GM19372 (cell line): Measurements from ENCODE around the gene COPB1.
"Not testable (repeated sequence)": the region's sequence is repeated elsewhere in the genome, so short reads cannot be mapped to it uniquely, and the experiment has no call there.

Experiments
- ATAC-seq: cut with Tn5 transposase; IDR thresholded peaks from one replicate; pipeline ENCODE4 v1.9.1; 2021; ENCODE audit warnings: mild to moderate bottlenecking, low read depth, moderate library complexity; ENCODE audit not compliant: unreplicated experiment

COPB1 gene, protein sequence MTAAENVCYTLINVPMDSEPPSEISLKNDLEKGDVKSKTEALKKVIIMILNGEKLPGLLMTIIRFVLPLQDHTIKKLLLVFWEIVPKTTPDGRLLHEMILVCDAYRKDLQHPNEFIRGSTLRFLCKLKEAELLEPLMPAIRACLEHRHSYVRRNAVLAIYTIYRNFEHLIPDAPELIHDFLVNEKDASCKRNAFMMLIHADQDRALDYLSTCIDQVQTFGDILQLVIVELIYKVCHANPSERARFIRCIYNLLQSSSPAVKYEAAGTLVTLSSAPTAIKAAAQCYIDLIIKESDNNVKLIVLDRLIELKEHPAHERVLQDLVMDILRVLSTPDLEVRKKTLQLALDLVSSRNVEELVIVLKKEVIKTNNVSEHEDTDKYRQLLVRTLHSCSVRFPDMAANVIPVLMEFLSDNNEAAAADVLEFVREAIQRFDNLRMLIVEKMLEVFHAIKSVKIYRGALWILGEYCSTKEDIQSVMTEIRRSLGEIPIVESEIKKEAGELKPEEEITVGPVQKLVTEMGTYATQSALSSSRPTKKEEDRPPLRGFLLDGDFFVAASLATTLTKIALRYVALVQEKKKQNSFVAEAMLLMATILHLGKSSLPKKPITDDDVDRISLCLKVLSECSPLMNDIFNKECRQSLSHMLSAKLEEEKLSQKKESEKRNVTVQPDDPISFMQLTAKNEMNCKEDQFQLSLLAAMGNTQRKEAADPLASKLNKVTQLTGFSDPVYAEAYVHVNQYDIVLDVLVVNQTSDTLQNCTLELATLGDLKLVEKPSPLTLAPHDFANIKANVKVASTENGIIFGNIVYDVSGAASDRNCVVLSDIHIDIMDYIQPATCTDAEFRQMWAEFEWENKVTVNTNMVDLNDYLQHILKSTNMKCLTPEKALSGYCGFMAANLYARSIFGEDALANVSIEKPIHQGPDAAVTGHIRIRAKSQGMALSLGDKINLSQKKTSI

DNA sequence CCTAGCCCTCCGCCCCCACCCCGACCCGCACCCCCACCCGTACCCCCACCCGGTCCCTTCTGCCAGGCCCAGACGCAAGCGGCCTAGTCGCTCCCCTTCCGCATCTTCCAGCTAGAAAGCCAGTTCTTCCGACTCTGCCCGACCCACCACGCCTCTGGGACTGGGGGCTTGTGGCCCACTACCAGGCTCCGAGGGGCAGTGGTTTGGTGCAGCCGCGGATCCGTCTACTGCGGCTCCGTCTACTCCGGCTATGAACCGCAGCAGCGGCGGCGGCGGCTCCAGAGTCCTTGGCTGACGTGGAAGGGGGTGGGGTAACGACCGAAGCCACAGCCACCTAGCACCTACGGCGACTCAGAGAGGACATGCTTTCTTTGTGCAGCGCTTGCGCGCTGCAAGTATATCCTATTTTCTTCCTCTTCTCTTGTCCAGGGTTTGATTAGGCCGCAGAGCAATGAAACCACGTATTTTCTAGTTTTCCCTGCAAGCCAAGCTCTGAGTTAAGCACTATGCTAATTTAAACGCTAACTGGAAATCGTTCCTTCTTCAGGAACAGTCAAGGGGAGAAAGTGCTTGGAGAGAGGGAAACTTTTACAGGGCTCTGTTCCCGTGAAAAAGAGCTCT lies at the start of gene COPB1:
COPB1 (minus strand) TSS at position 252 of the 621 bp plus-strand sequence. CDS start 883 bp downstream, outside the sequence.
- peak; percentile 90 for ATAC-seq

DNA sequence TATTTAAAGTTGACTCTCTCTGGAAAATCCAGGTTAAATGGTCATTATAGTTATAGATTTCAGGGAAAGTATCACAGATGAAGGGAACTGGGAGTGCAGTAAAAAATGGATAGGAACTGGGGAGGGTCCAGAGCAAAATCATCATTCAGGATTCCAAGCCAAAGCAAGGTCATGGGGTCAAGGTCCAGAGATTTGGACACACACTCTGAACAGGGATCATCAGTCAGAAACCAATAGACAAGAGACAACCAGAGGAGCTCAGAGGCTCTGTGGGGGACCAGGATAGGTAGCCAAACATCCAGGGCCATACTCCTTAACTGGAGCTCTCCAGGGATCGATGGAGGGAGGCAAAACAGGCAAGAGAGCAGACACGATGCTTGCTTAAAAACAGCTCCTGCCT lies 47.8 kb upstream of the COPB1 start:
- ATAC-seq = no peak

DNA sequence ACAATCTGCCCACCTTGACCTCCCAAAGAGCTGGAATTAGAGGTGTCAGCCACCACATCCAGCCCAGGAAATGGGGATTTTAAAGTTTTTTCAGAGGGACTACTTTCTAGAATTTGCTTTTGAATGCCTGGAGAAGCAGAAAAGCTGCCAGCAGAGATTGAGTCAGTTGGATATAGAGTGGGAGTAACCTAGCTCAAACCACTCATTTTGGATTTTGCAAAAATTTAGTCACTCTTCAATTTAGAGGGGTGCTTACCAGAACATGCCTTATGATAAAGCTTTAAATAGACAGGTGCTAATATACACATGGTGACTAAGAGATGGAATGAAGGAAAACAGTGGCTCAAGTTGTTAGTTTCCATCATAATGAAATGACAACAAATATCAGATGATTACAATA lies 47.1 kb upstream of the COPB1 start:
- no peak for ATAC-seq

GRCh38 chr11:14544611-14545010 lies 45.0 kb upstream of the COPB1 start:
- peak; percentile 85 for ATAC-seq

DNA sequence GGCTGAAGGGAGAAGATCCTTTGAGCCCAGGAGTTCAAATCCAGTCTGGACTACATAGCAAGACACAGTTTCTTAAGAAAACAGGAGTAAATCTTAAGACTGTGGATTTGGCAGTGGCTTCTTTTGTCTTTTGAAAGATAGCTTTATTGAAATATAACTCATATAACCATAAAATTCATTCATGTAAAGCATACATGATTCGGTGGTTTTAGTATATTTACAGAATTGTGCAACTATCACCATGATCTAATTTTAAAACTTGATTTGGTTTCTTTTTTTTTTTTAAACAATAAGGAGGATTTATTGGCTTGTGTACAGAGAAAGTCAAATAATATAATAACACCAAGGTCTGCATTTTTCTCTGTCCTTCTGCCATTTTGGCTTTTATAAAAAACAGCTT lies 43.6 kb upstream of the COPB1 start:
- ATAC-seq = no peak

- ATAC-seq = no peak
Measured at GRCh38 chr11:14542324-14542723, 42.7 kb upstream of the COPB1 start.

DNA sequence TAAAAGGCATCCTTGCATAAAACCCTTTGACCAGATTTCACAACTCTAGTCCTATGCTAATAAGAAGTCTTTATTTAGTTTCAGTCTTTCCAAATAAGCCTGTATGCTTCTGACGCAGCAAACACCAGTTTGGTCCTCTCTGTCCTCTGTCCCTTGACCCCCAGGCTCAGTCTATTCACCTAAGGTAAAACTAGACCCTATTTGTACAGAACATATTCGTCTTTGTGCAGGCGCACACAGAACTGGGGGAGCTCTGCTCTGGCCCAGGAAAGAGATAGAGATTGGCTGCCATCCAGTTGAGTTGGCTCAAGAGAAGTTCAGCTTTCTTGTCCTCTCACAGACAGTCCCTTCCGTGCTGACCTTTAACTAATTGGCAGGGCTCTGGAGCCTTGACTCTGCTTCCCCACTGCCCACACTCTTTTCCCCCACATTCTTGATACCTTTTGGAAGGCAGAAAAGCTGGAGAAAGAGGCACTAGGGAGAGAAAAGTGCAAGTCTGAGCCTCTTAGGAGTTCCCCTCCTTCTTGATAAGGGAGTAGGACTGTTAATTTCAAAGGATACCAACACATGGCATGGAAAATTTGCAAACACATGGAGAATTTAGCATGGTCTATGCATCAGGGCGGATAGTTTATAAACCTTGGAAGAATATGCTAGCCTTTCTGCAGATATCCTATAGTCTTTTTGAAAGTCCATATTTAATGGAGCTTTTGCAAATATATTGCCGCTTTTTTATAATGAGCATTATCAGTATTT lies 41.8 kb upstream of the COPB1 start:
- ATAC-seq = no peak

- ATAC-seq = no peak
Measured at GRCh38 chr11:14539982-14540421, 40.4 kb upstream of the COPB1 start.

DNA sequence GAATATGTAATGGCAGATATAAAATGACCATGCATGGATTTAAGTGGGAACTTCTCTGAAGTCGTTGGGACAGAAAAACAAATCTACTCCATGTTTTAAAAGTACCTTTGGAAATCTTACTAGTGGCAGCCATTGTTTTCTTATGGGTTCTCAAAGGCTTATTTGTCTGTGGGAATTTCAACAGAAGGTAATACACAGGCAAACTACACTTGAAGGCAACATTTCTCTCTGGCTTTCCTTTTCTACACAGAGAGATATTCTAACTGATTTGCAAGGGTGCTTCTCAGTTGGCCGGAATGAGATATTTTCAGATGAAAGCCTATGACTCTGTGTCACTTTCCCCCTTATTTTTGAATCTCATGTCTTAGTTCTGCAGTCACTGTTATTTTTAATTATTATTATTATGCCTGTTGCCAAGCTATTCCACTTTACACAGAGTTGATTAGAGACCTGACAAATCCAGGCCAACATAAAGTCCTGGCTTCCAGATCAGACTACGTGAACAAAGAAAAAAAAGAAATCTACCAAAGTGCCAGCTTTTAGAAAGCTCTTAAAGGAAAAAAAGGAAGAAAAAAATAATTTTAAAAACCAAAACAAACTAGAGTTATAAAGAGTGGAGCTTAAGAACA lies 39.4 kb upstream of the COPB1 start:
- ATAC-seq = no peak

DNA sequence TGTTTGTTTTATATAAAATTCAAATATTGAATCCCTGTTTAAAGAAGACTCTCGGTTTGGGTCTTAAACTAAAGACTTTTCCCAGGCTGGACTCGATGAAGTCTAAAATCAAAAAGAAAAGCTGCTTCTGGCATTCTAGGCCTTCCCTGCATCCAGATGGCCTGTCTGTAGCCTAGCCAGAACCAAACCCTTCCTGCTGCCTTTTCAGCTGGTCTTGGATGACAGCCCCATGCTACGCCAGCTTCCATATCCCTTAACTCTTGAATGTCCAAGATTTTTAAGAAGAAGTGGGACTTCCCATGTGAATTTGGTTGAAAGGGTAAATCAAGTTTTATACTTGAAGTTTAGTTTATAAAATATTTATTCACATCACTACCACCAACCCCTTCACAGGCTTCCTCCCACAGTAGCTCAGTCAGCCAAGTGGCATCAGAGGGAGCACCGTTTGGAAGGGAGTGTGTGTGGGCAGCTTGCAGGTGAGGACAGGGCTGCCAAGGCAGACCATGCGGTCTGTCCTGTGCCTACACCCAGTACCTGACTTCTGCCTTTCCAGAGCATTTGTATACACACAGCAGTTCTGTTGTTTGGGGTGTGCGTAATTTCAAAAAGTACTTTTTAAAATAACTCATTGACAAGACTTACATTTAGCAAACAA lies 38.8 kb upstream of the COPB1 start:
- no peak for ATAC-seq

- peak; percentile 74 for ATAC-seq
Measured at GRCh38 chr11:14537134-14537599, 37.6 kb upstream of the COPB1 start.

DNA sequence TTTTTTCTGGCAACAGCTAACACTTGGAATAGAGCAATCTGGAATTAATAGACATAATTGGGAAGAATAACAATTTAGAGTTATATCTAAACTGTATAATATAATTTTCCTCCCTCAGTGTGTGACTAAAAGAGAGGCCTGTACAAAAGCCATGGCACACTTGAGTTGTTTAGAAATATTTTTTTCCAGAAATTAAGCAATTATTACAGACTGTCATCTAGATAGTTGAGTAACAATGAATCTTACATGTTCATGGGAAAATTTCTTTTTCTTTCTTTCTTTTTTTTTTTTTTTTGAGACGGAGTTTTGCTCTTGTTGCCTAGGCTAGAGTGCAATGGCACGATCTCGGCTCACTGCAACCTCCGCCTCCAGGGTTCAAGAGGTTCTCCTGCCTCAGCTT lies 35.6 kb upstream of the COPB1 start:
- ATAC-seq = not testable (repeated sequence)

- no peak for ATAC-seq
Measured at GRCh38 chr11:14529951-14530350, 30.3 kb upstream of the COPB1 start.

DNA sequence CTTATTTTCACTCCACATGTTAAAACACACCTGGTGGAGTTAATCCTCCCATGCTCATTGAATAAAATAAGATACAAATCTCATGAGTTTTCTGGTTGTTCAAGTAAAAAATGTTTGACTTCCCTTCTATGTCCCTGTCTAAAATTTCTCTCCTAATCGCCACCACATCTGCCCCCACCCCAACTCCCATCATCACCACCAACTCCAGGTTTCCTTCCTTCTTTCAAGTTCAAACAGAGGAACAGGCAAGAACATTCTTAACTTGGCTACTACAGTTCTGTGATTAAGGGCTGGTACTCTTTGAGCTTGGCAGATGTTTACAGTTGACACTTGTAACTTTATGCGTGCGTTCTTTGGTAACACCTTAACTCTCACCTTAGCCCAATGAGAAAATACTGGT lies 29.7 kb upstream of the COPB1 start:
- no peak for ATAC-seq

DNA sequence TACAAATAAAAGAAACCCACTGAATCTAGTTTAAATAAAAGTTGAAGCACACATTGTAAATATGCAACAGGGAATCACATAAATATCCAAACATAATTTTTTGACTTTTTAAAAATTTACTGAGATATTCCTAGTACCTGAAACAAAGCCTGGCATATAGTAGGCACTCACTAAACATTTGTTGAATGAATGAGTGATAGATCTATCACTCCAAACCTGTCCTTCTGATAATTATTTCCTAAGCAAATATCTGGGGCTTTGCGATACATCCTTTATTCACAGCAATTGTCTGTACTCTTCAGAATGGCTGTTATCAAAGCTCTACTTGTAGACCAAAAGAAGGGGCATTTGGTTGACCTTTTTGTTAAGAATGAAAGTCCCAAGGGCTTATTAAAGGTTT lies 23.2 kb upstream of the COPB1 start:
- ATAC-seq = no peak

GRCh38 chr11:14522245-14522644 lies 22.6 kb upstream of the COPB1 start:
- no peak for ATAC-seq

DNA sequence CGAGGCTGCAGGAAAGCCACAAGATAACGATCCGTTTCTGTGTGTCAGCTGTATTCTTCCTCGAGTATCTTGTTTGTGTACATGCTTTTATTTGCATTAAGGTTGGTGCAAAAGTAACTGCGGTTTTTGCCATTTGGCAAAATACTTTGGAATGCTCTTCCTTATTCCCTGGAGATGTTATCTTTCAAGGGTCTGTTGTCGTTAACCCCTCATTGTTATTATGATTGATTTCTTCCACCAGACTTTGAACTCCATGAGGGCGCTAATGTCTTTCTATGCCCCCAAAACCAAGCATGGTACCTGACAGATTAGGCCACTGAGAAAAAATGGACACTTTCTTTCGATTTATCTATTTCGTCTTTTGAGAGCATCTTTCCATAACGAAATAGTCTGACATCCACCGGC lies 21.1 kb upstream of the COPB1 start:
- ATAC-seq = no peak

DNA sequence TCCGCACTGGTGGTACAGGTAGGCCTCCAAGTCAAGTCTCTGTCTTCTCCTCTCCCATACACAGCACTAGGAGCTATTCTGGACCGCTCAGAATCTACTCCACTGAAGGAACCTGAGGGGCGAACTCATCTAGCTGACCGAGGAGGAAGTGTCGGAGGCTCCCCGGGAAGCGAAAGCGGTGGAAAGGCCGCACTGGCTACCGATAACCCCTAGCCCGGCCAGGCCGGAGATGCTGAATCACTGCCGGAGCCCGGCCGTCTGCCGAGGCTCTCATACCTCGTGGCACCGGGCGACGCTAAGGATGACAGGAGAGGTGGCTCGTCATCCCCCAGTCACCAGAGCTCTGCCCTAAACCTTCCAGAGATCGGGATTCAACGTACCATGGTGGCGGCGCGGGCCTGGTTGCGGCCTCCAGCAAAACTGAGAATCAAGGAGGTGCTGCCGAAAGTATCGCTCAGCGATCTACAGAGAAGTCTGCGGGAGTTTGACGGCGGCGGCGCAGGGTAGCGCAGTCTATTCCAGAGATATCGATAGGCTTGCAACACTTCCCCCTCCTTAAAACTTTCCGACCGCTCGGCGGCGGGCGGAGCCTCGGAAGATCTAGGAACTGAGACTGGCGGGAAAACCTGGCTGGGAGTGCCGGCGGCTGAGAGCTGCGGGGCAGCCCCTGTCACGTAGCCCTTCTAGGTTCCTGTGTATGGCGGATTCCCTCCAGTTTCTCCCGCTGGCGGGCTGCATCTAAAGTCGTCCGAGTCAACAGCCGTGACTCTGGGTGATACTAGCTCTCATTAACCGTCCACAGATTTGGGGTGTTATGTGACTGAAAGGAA lies 20.5 kb upstream of the COPB1 start, which contains the start of gene PSMA1:
PSMA1 (minus strand) TSS at position 470 of the 830 bp plus-strand sequence; CDS start at position 383, 87 bp downstream.
- ATAC-seq = peak; percentile 85
